MG63 (cell line): ENCODE data around the gene NR2F6. TPM values are rescaled to one million over a fixed set of nuclear protein-coding genes. Genes with fewer than 3 reads are reported as not detected.

Source experiments
- DNase-seq: peaks from one replicate; pipeline ENCODE4 v3.0.0-alpha.2; 2020
- H3K27me3 ChIP-seq: fragments of 250-450 bp; sonication (Bioruptor Pico); 2 replicates; pipeline ENCODE4 v1.5.1; 2020; ENCODE audit warnings: mild to moderate bottlenecking, moderate library complexity
- H3K36me3 ChIP-seq: fragments of 250-450 bp; sonication (Bioruptor Pico); 2 replicates; pipeline ENCODE4 v1.5.1; 2020; ENCODE audit warnings: mild to moderate bottlenecking, moderate library complexity
- H3K4me3 ChIP-seq: fragments of 250-450 bp; sonication (Bioruptor Pico); 2 replicates; pipeline ENCODE4 v1.5.1; 2020; ENCODE audit warnings: mild to moderate bottlenecking, moderate library complexity
- H3K9me3 ChIP-seq: fragments of 250-450 bp; sonication (Bioruptor Pico); 2 replicates; pipeline ENCODE4 v1.5.1; 2020; ENCODE audit warnings: mild to moderate bottlenecking, moderate library complexity
- total RNA-seq: library from RNA; depleted of rRNA; stranded (reverse); fragments of >200 nt; shearing (Covaris generic); gene quantifications from 2 replicates; pipeline ENCODE4 v1.2.3, GENCODE V29; 2014; ENCODE audit warnings: low replicate concordance

The NR2F6 gene
- total RNA-seq, 1 experiment from 2014 or later: 87.8 TPM

- no peak overlapping the region; the same call in 1 of the 2 replicates for H3K4me3 ChIP-seq
- H3K9me3 ChIP-seq: no peaks in the 10 kb centered on the region
- no peak for DNase-seq
- H3K27me3 ChIP-seq: no peaks in the 10 kb centered on the region
- H3K36me3 ChIP-seq: peaks cover 36% of the 10 kb centered on the region
These were observed 23.0 kb upstream of the NR2F6 start for GRCh38 chr19:17268754-17269153.

GRCh38 chr19:17266975-17267788 lies 21.5 kb upstream of the NR2F6 start, which contains the start of gene BABAM1:
Gene BABAM1, plus strand, starts transcription at chr19:17267443. Its CDS starts 1,364 bp downstream, at chr19:17268807.
- Histone ChIP-seq H3K4me3 (peak within 1 kb of the TSS; percentile 87), H3K27me3 (no peaks in the 10 kb centered on the region), H3K9me3 (no peaks in the 10 kb centered on the region), H3K36me3 (peaks cover 27% of the 10 kb centered on the region)
- DNase-seq: peak; percentile 99

GRCh38 chr19:17266589-17266974 lies 20.9 kb upstream of the NR2F6 start:
- Histone ChIP-seq H3K36me3 (peaks cover 21% of the 10 kb centered on the region), H3K27me3 (no peaks in the 10 kb centered on the region), H3K9me3 (no peaks in the 10 kb centered on the region), H3K4me3 (no peak overlapping the region)
- no peak for DNase-seq

GRCh38 chr19:17266026-17266425 lies 20.3 kb upstream of the NR2F6 start:
- Histone ChIP-seq H3K27me3 (no peaks in the 10 kb centered on the region), H3K4me3 (no peak overlapping the region), H3K9me3 (no peaks in the 10 kb centered on the region), H3K36me3 (peaks cover 16% of the 10 kb centered on the region)
- no peak for DNase-seq

- DNase-seq: no peak
- no peak within 1 kb of the TSS for H3K4me3 ChIP-seq
- H3K9me3 ChIP-seq: no peaks in the 10 kb centered on the region
- peaks cover 10% of the 10 kb centered on the region for H3K36me3 ChIP-seq
- no peaks in the 10 kb centered on the region for H3K27me3 ChIP-seq
These were observed 18.9 kb upstream of the NR2F6 start, which contains the start of gene USHBP1 for GRCh38 chr19:17264641-17264979. Gene USHBP1, minus strand, starts transcription at chr19:17264745. Its CDS starts 446 bp downstream, at chr19:17264299.

GRCh38 chr19:17263712-17264640 lies 18.3 kb upstream of the NR2F6 start:
- Histone ChIP-seq H3K4me3 (no peak overlapping the region), H3K9me3 (no peaks in the 10 kb centered on the region), H3K36me3 (peaks cover 5% of the 10 kb centered on the region), H3K27me3 (no peaks in the 10 kb centered on the region)
- DNase-seq: no peak

- H3K27me3 ChIP-seq: no peaks in the 10 kb centered on the region
- DNase-seq: no peak
These were observed 16.8 kb upstream of the NR2F6 start for GRCh38 chr19:17262557-17262956.

GRCh38 chr19:17260842-17261325 lies 15.2 kb upstream of the NR2F6 start:
- Histone ChIP-seq H3K9me3 (no peaks in the 10 kb centered on the region), H3K36me3 (no peaks in the 10 kb centered on the region), H3K4me3 (no peak overlapping the region), H3K27me3 (no peaks in the 10 kb centered on the region)
- DNase-seq: peak; percentile 83

More at GRCh38 chr19:17262557-17262956, 16.8 kb upstream of the NR2F6 start:
- Histone ChIP-seq H3K9me3 (no peaks in the 10 kb centered on the region), H3K4me3 (no peak overlapping the region), H3K36me3 (no peaks in the 10 kb centered on the region)

- Histone ChIP-seq H3K27me3 (no peaks in the 10 kb centered on the region), H3K4me3 (no peak overlapping the region), H3K9me3 (no peaks in the 10 kb centered on the region), H3K36me3 (no peaks in the 10 kb centered on the region)
- DNase-seq: no peak
These were observed 14.2 kb upstream of the NR2F6 start for GRCh38 chr19:17259934-17260333.

GRCh38 chr19:17259118-17259780 lies 13.5 kb upstream of the NR2F6 start:
- H3K4me3 ChIP-seq: no peak overlapping the region
- no peak for DNase-seq

GRCh38 chr19:17256130-17256529 lies 10.4 kb upstream of the NR2F6 start:
- Histone ChIP-seq H3K9me3 (no peaks in the 10 kb centered on the region), H3K4me3 (no peak overlapping the region), H3K36me3 (no peaks in the 10 kb centered on the region), H3K27me3 (no peaks in the 10 kb centered on the region)
- DNase-seq: no peak

More at GRCh38 chr19:17259118-17259780, 13.5 kb upstream of the NR2F6 start:
- Histone ChIP-seq H3K36me3 (no peaks in the 10 kb centered on the region), H3K27me3 (no peaks in the 10 kb centered on the region), H3K9me3 (no peaks in the 10 kb centered on the region)

- no peak for DNase-seq
- Histone ChIP-seq H3K4me3 (no peak overlapping the region), H3K36me3 (no peaks in the 10 kb centered on the region), H3K9me3 (no peaks in the 10 kb centered on the region), H3K27me3 (no peaks in the 10 kb centered on the region)
These were observed 9.5 kb upstream of the NR2F6 start for GRCh38 chr19:17255150-17255621.

- no peaks in the 10 kb centered on the region for H3K36me3 ChIP-seq
These were observed 8.9 kb upstream of the NR2F6 start for GRCh38 chr19:17254636-17255035.

GRCh38 chr19:17249887-17250548 lies 4.3 kb upstream of the NR2F6 start:
- no peak for DNase-seq
- Histone ChIP-seq H3K9me3 (no peaks in the 10 kb centered on the region), H3K36me3 (no peaks in the 10 kb centered on the region), H3K4me3 (no peak overlapping the region), H3K27me3 (no peaks in the 10 kb centered on the region)

More at GRCh38 chr19:17254636-17255035, 8.9 kb upstream of the NR2F6 start:
- no peak for DNase-seq
- no peaks in the 10 kb centered on the region for H3K9me3 ChIP-seq
- H3K4me3 ChIP-seq: no peak overlapping the region
- no peaks in the 10 kb centered on the region for H3K27me3 ChIP-seq

- DNase-seq: no peak
- Histone ChIP-seq H3K36me3 (no peaks in the 10 kb centered on the region; the same call in 1 of the 2 replicates), H3K9me3 (no peaks in the 10 kb centered on the region), H3K27me3 (no peaks in the 10 kb centered on the region), H3K4me3 (no peak overlapping the region)
These were observed 2.5 kb upstream of the NR2F6 start for GRCh38 chr19:17248011-17248776.
